Naive thymus-derived CD8-positive, alpha-beta T cell (primary cell): Measurements from ENCODE around the gene PHIP. TPM values are rescaled to one million over a fixed set of nuclear protein-coding genes. Genes with fewer than 3 reads are reported as not detected.

Experiments used
- ATAC-seq, 2 donors: fragments of 150-1000 bp; cut with Tn5 transposase in 1 of 2; sonication (Bioruptor Pico), chemical (Tn5 transposase) in 1 of 2; 1 replicate in 1 of 2; 2 replicates in 1 of 2; pipeline ENCODE4 v1.10.0; 2021; ENCODE audit warnings: mild to moderate bottlenecking in 2 of 2, moderate library complexity in 2 of 2
- POLR2A ChIA-PET: fragments of 350-600 bp; sonication (Branson Sonifier 250); formaldehyde crosslinking; loops from one replicate; lab custom pipeline; 2021; ENCODE audit warnings: antibody characterized with exemption; lab: Charles Lee
- DNase-seq, 10 donors: peaks; one replicate each; pipeline versions ENCODE4 v3.0.0 to v3.0.0-alpha.2; 2020 to 2022
- H3K27ac Mint-ChIP-seq, 10 donors: one replicate each; pipeline ENCODE4 v1.8.0; 2020 to 2022; ENCODE audit warnings: mild to moderate bottlenecking in 10 of 10, mixed read lengths in 10 of 10, moderate library complexity in 4 of 10, inconsistent platforms in 1 of 10
- H3K27me3 Mint-ChIP-seq, 5 donors: one replicate each; pipeline ENCODE4 v1.8.0; 2021 to 2022; ENCODE audit warnings: mixed read lengths in 5 of 5
- H3K36me3 Mint-ChIP-seq, 3 donors: one replicate each; pipeline ENCODE4 v1.8.0; 2020 to 2022; ENCODE audit warnings: mixed read lengths in 3 of 3, mild to moderate bottlenecking in 2 of 3, inconsistent platforms in 1 of 3
- H3K4me1 Mint-ChIP-seq, 4 donors: one replicate each; pipeline ENCODE4 v1.8.0; 2021 to 2022; ENCODE audit warnings: mixed read lengths in 4 of 4
- H3K4me3 Mint-ChIP-seq, 10 donors: one replicate each; pipeline ENCODE4 v1.8.0; 2020 to 2022; ENCODE audit warnings: mild to moderate bottlenecking in 10 of 10, mixed read lengths in 10 of 10, moderate library complexity in 6 of 10, inconsistent platforms in 1 of 10
- H3K9me3 Mint-ChIP-seq, 9 donors: one replicate each; pipeline ENCODE4 v1.8.0; 2020 to 2022; ENCODE audit warnings: mixed read lengths in 9 of 9, mild to moderate bottlenecking in 3 of 9, inconsistent platforms in 1 of 9, moderate library complexity in 1 of 9
- polyA plus RNA-seq, 3 donors: library from polyadenylated mRNA; unstranded; fragments of 300-500 nt; fragmentation: Illumina TruSeq; gene quantifications; one replicate each; pipeline ENCODE4 v1.2.3, GENCODE V29; 2021
- total RNA-seq, 8 experiments: library from RNA in 2 of 8; stranded (reverse) in 2 of 8; gene quantifications; one replicate each; pipeline ENCODE4 v1.2.3 and lab custom pipeline; 2021 to 2026

Gene PHIP
- total and polyA plus RNA-seq, 5 experiments from 2014 or later, result 8.6 to 46.8 (median 11.9) TPM

GRCh38 chr6:79082304-79082703, 4.2 kb upstream of the PHIP start:
- Mint-ChIP-seq H3K27ac (no peak overlapping the region), H3K4me1 (peaks cover 0 to 20% (median 8%) of the 10 kb centered on the region in 4 donors), H3K36me3 (no peaks in the 10 kb centered on the region), H3K9me3 (no peaks in the 10 kb centered on the region), H3K27me3 (peaks cover 12 to 47% (median 18%) of the 10 kb centered on the region in 5 donors), H3K4me3 (no peak overlapping the region)
- DNase-seq (no peak), ATAC-seq (no peak)
- POLR2A ChIA-PET, result no interaction called here

- Mint-ChIP-seq H3K36me3 (no peaks in the 10 kb centered on the region), H3K4me1 (peaks cover 0 to 22% (median 8%) of the 10 kb centered on the region in 4 donors), H3K27me3 (peaks cover 12 to 44% (median 18%) of the 10 kb centered on the region in 5 donors), H3K9me3 (no peaks in the 10 kb centered on the region), H3K4me3 (no peak overlapping the region), H3K27ac (no peak overlapping the region)
- ATAC-seq (no peak), DNase-seq (no peak)
- POLR2A ChIA-PET, result no interaction called here
These were observed 3.6 kb upstream of the PHIP start for GRCh38 chr6:79081663-79082062.

- Mint-ChIP-seq H3K4me3 (peak overlapping the region; percentile 89 to 97 (median 94)), H3K4me1 (peaks cover 7 to 42% (median 20%) of the 10 kb centered on the region in 4 donors), H3K9me3 (no peaks in the 10 kb centered on the region), H3K27me3 (peaks cover 12 to 32% (median 15%) of the 10 kb centered on the region in 5 donors), H3K27ac (peak overlapping the region in 9 of 10 donors; percentile 88 to 99 (median 97)), H3K36me3 (no peaks in the 10 kb centered on the region)
- ATAC-seq (no peak), DNase-seq (no peak)
- POLR2A ChIA-PET, result no interaction called here
These were observed 1.5 kb upstream of the PHIP start for GRCh38 chr6:79079561-79080041.

- peak in 1 of 10 donors; percentile 54 for DNase-seq
- POLR2A ChIA-PET, result interaction anchor here (0.8 to 4.3 kb wide), 15 partner anchors 11 to 588 kb away, joined by 3 to 17 read pairs (median 5); partner anchors contain the start of genes HMGN3, IRAK1BP1 and LCA5
- peak overlapping the region; percentile 89 to 97 (median 94) for H3K4me3 Mint-ChIP-seq
- peaks cover 0 to 3% (median 3%) of the 10 kb centered on the region in 3 donors for H3K36me3 Mint-ChIP-seq
- H3K27ac Mint-ChIP-seq, result peak overlapping the region; percentile 88 to 99 (median 97)
- H3K9me3 Mint-ChIP-seq, result no peaks in the 10 kb centered on the region
- peaks cover 3 to 16% (median 9%) of the 10 kb centered on the region in 5 donors for H3K27me3 Mint-ChIP-seq
- H3K4me1 Mint-ChIP-seq, result peaks cover 9 to 56% (median 32%) of the 10 kb centered on the region in 4 donors
- ATAC-seq, result peak; percentile 17 to 19
These were observed 359 bp downstream of the PHIP start for GRCh38 chr6:79077715-79078074.

- POLR2A ChIA-PET, result interaction anchor here (0.8 to 4.3 kb wide), 13 partner anchors 11 to 589 kb away, joined by 3 to 17 read pairs (median 5); partner anchors contain the start of genes HMGN3, IRAK1BP1 and LCA5
- peaks cover 9 to 62% (median 35%) of the 10 kb centered on the region in 4 donors for H3K4me1 Mint-ChIP-seq
- peaks cover 0 to 9% (median 5%) of the 10 kb centered on the region in 5 donors for H3K27me3 Mint-ChIP-seq
- peak overlapping the region; percentile 85 to 97 (median 89) for H3K4me3 Mint-ChIP-seq
- H3K27ac Mint-ChIP-seq, result peak overlapping the region; percentile 88 to 98 (median 94)
- ATAC-seq (peak; percentile 46 to 49), DNase-seq (peak; percentile 80 to 95 (median 88))
- H3K9me3 Mint-ChIP-seq, result no peaks in the 10 kb centered on the region
- peaks cover 0 to 9% (median 5%) of the 10 kb centered on the region in 3 donors for H3K36me3 Mint-ChIP-seq
These were observed 1.0 kb downstream of the PHIP start for GRCh38 chr6:79076782-79077641.

GRCh38 chr6:79076160-79076559, 1.9 kb downstream of the PHIP start:
- Mint-ChIP-seq H3K27ac (peak overlapping the region; percentile 87 to 98 (median 94)), H3K27me3 (peaks cover 0 to under 1% (median 0%) of the 10 kb centered on the region in 5 donors), H3K9me3 (no peaks in the 10 kb centered on the region), H3K4me3 (peak overlapping the region; percentile 85 to 97 (median 89)), H3K4me1 (peaks cover 9 to 69% (median 38%) of the 10 kb centered on the region in 4 donors), H3K36me3 (peaks cover 0 to 12% (median 5%) of the 10 kb centered on the region in 3 donors)
- POLR2A ChIA-PET, result interaction anchor here (0.8 to 4.3 kb wide), 3 partner anchors 10 to 461 kb away, joined by 3 to 17 read pairs (median 16); partner anchors contain the start of gene LCA5
- ATAC-seq (no peak), DNase-seq (peak in 3 of 10 donors; percentile 5 to 23 (median 12))

- H3K36me3 Mint-ChIP-seq, result peaks cover 0 to 21% (median 5%) of the 10 kb centered on the region in 3 donors
- POLR2A ChIA-PET, result no interaction called here
- DNase-seq (no peak), ATAC-seq (no peak)
- H3K4me1 Mint-ChIP-seq, result peaks cover 12 to 70% (median 42%) of the 10 kb centered on the region in 4 donors
- peak overlapping the region in 3 of 10 donors; percentile 49 to 94 (median 66) for H3K27ac Mint-ChIP-seq
- H3K9me3 Mint-ChIP-seq, result no peaks in the 10 kb centered on the region
- peak overlapping the region in 7 of 10 donors; percentile 2 to 46 (median 39) for H3K4me3 Mint-ChIP-seq
- no peaks in the 10 kb centered on the region for H3K27me3 Mint-ChIP-seq
These were observed 4.2 kb downstream of the PHIP start for GRCh38 chr6:79073888-79074287.

- Mint-ChIP-seq H3K9me3 (no peaks in the 10 kb centered on the region), H3K4me1 (peaks cover 12 to 71% (median 43%) of the 10 kb centered on the region in 4 donors), H3K4me3 (peak overlapping the region in 2 of 10 donors; percentile 2 to 38), H3K27ac (peak overlapping the region in 2 of 10 donors; percentile 20 to 21), H3K27me3 (no peaks in the 10 kb centered on the region), H3K36me3 (peaks cover 0 to 21% (median 5%) of the 10 kb centered on the region in 3 donors)
- DNase-seq, result no peak
- no peak for ATAC-seq
- POLR2A ChIA-PET, result no interaction called here
These were observed 5.3 kb downstream of the PHIP start for GRCh38 chr6:79072640-79073181.

GRCh38 chr6:79071547-79071946, 6.5 kb downstream of the PHIP start:
- Mint-ChIP-seq H3K36me3 (peaks cover 0 to 25% (median 8%) of the 10 kb centered on the region in 3 donors), H3K4me3 (no peak overlapping the region), H3K4me1 (peaks cover 15 to 76% (median 50%) of the 10 kb centered on the region in 4 donors), H3K9me3 (no peaks in the 10 kb centered on the region), H3K27ac (peak overlapping the region in 1 of 10 donors; percentile 18), H3K27me3 (no peaks in the 10 kb centered on the region)
- POLR2A ChIA-PET, result no interaction called here
- no peak for DNase-seq
- ATAC-seq, result no peak

- Mint-ChIP-seq H3K4me1 (peaks cover 12 to 68% (median 44%) of the 10 kb centered on the region in 4 donors), H3K36me3 (peaks cover 0 to 25% (median 8%) of the 10 kb centered on the region in 3 donors), H3K4me3 (peak overlapping the region in 2 of 10 donors; percentile 31 to 46), H3K9me3 (no peaks in the 10 kb centered on the region), H3K27ac (no peak overlapping the region), H3K27me3 (no peaks in the 10 kb centered on the region)
- ATAC-seq, result no peak
- DNase-seq, result no peak
- POLR2A ChIA-PET, result no interaction called here
These were observed 7.7 kb downstream of the PHIP start for GRCh38 chr6:79070206-79070825.

GRCh38 chr6:79066828-79067227, 11.2 kb downstream of the PHIP start:
- peak overlapping the region in 1 of 10 donors; percentile 24 for H3K27ac Mint-ChIP-seq
- no peak for DNase-seq

GRCh38 chr6:79066330-79066729, 11.7 kb downstream of the PHIP start:
- no peaks in the 10 kb centered on the region for H3K9me3 Mint-ChIP-seq
- DNase-seq (no peak), ATAC-seq (no peak)
- H3K4me3 Mint-ChIP-seq, result no peak overlapping the region
- H3K36me3 Mint-ChIP-seq, result peaks cover 0 to 14% (median 2%) of the 10 kb centered on the region in 3 donors
- POLR2A ChIA-PET, result interaction anchor here (4.2 kb wide), 1 partner anchor 11 kb away, joined by 17 read pairs; the partner anchor contains the start of gene PHIP
- H3K4me1 Mint-ChIP-seq, result peaks cover 8 to 33% (median 24%) of the 10 kb centered on the region in 4 donors
- no peak overlapping the region for H3K27ac Mint-ChIP-seq
- H3K27me3 Mint-ChIP-seq, result no peaks in the 10 kb centered on the region

More at GRCh38 chr6:79066828-79067227, 11.2 kb downstream of the PHIP start:
- no peak overlapping the region for H3K4me3 Mint-ChIP-seq
- no peaks in the 10 kb centered on the region for H3K27me3 Mint-ChIP-seq
- peaks cover 0 to 14% (median 2%) of the 10 kb centered on the region in 3 donors for H3K36me3 Mint-ChIP-seq
- peaks cover 8 to 35% (median 25%) of the 10 kb centered on the region in 4 donors for H3K4me1 Mint-ChIP-seq
- no peaks in the 10 kb centered on the region for H3K9me3 Mint-ChIP-seq
- POLR2A ChIA-PET, result interaction anchor here (4.2 kb wide), 1 partner anchor 10 kb away, joined by 17 read pairs; the partner anchor contains the start of gene PHIP
- no peak for ATAC-seq
